Fibroblast of lung (primary cell): ENCODE results near the gene GPX2. TPM values are rescaled to one million over a fixed set of nuclear protein-coding genes. Genes with fewer than 3 reads are reported as not detected.
A peak's percentile ranks its signal among the peaks of the same experiment; 100 is the strongest.

Experiments used
- DNase-seq, 2 donors: peaks; one replicate each; pipeline versions ENCODE4 v3.0.0 to v3.0.0-alpha.2; 2010; ENCODE audit warnings: low read depth in 2 of 2
- H2AFZ ChIP-seq: 2 replicates; pipeline ENCODE4 v1.5.1; 2012; ENCODE audit warnings: low read length, control low read depth, inconsistent platforms
- H3K27ac ChIP-seq: 2 replicates; pipeline ENCODE4 v1.5.1; 2011; ENCODE audit warnings: low read length, control low read depth; ENCODE audit not compliant: insufficient read depth
- H3K27me3 ChIP-seq: 2 replicates; pipeline ENCODE4 v1.5.1; 2011; ENCODE audit warnings: mild to moderate bottlenecking, low read length; ENCODE audit not compliant: control insufficient read depth, insufficient read depth
- H3K36me3 ChIP-seq: 2 replicates; pipeline ENCODE4 v1.5.1; 2011; ENCODE audit warnings: low read length; ENCODE audit not compliant: control insufficient read depth, insufficient read depth
- H3K4me1 ChIP-seq: 2 replicates; pipeline ENCODE4 v1.5.1; 2011; ENCODE audit warnings: low read length; ENCODE audit not compliant: control insufficient read depth, insufficient read depth; ENCODE audit errors: extremely low read depth
- H3K4me2 ChIP-seq: 2 replicates; pipeline ENCODE4 v1.5.1; 2011; ENCODE audit warnings: low read length, control low read depth; ENCODE audit not compliant: insufficient read depth; ENCODE audit errors: extremely low read depth
- H3K4me3 ChIP-seq, 4 experiments: fragments of 200-600 bp in 1 of 4; sonication (generic) in 1 of 4; replicated peaks in 1 of 4; 2 replicates each; pipeline ENCODE4 v1.5.1; 2011 to 2016; ENCODE audit warnings: low read length in 4 of 4, low read depth in 3 of 4, mild to moderate bottlenecking in 3 of 4, control low read depth in 2 of 4, inconsistent platforms in 1 of 4, mixed read lengths in 1 of 4; ENCODE audit not compliant: insufficient read depth in 1 of 4; ENCODE audit errors: control extremely low read depth in 1 of 4
- H3K79me2 ChIP-seq: 2 replicates; pipeline ENCODE4 v1.5.1; 2012; ENCODE audit warnings: mild to moderate bottlenecking, low read length, inconsistent platforms; ENCODE audit not compliant: control insufficient read depth, insufficient read depth
- H3K9ac ChIP-seq: 2 replicates; pipeline ENCODE4 v1.5.1; 2011; ENCODE audit warnings: mild to moderate bottlenecking, low read length, control low read depth; ENCODE audit not compliant: insufficient read depth
- H3K9me3 ChIP-seq: 2 replicates; pipeline ENCODE4 v1.5.1; 2012; ENCODE audit warnings: low read depth, low read length; ENCODE audit not compliant: control insufficient read depth, insufficient read depth
- H4K20me1 ChIP-seq: 2 replicates; pipeline ENCODE4 v1.5.1; 2011; ENCODE audit warnings: low read length; ENCODE audit not compliant: control insufficient read depth, insufficient read depth; ENCODE audit errors: extremely low read depth
- EZH2 ChIP-seq: IDR thresholded peaks from 2 replicates; pipeline ENCODE4 v1.5.1; 2012; ENCODE audit warnings: low read length, control low read depth, mild to moderate bottlenecking; ENCODE audit errors: missing control alignments
- polyA plus RNA-seq, 2 donors: library from polyadenylated mRNA; depleted of rRNA in 1 of 2; stranded (reverse) in 1 of 2; unstranded in 1 of 2; fragments of >200 nt; gene quantifications; 2 replicates each; pipeline ENCODE4 v1.2.1, GENCODE V29; 2011 to 2012; ENCODE audit warnings: missing spikeins in 1 of 2
- total RNA-seq: library from RNA; depleted of rRNA; stranded (reverse); fragments of >200 nt; gene quantifications from 2 replicates; pipeline ENCODE4 v1.2.1, GENCODE V29; 2014
- TF ChIP-seq, protein P1 (sequence below), 2 donors: IDR thresholded peaks in 1 of 2; conservative IDR thresholded peaks in 1 of 2; 1 replicate in 1 of 2; 2 replicates in 1 of 2; pipeline ENCODE4 v1.5.1; 2011 to 2012; ENCODE audit warnings: low read length in 2 of 2, control low read depth in 1 of 2, inconsistent platforms in 1 of 2, low read depth in 1 of 2, mild to moderate bottlenecking in 1 of 2

GPX2 gene
- total and polyA plus RNA-seq, 2 donors (not counting 1 experiment from before 2014, with no cell fraction given): not detected

GRCh38 chr14:64970776-64971477 is 28.4 kb upstream of the GPX2 start:
- TF ChIP-seq EZH2: no peak
- TF ChIP-seq, protein P1, sequence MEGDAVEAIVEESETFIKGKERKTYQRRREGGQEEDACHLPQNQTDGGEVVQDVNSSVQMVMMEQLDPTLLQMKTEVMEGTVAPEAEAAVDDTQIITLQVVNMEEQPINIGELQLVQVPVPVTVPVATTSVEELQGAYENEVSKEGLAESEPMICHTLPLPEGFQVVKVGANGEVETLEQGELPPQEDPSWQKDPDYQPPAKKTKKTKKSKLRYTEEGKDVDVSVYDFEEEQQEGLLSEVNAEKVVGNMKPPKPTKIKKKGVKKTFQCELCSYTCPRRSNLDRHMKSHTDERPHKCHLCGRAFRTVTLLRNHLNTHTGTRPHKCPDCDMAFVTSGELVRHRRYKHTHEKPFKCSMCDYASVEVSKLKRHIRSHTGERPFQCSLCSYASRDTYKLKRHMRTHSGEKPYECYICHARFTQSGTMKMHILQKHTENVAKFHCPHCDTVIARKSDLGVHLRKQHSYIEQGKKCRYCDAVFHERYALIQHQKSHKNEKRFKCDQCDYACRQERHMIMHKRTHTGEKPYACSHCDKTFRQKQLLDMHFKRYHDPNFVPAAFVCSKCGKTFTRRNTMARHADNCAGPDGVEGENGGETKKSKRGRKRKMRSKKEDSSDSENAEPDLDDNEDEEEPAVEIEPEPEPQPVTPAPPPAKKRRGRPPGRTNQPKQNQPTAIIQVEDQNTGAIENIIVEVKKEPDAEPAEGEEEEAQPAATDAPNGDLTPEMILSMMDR (conservative IDR thresholded peaks at IDR 0.05 in 1 of 2, IDR thresholded peaks at IDR 0.05 in 1 of 2; ENCODE audit: low read depth in 1 of 2, low read length in 2 of 2): no peak
- Histone ChIP-seq H3K79me2 (no peaks in the 10 kb centered on the region), H3K27me3 (no peaks in the 10 kb centered on the region), H3K9me3 (no peaks in the 10 kb centered on the region), H3K9ac (no peak overlapping the region), H3K4me3 (peak overlapping the region; percentile 28 to 63 (median 51)), H3K36me3 (no peaks in the 10 kb centered on the region), H3K4me2 (peak overlapping the region; percentile 54), H4K20me1 (no peaks in the 10 kb centered on the region), H2AFZ (no peak overlapping the region), H3K27ac (no peak overlapping the region), H3K4me1 (no peaks in the 10 kb centered on the region)
- peak in 1 of 2 donors; percentile 20 for DNase-seq

DNA sequence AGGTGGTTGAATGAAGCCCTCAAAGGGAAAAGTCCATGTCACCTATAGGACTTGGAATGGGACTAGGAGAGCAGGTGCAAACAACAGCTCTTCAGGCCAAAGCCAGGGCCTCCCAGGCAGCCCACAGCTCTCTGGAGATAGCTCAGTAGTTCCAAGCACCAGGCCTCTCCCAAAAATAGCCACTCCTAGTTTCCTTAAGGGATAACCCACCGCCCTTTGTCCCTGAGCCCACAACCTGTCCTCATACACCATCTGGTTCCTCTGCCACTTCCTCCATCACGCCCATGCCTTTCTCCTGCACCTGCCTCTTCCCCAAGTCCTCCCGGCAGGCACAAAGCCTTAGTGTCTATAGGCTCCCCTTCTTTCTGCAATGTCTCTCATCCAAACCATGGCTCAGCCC is 27.5 kb upstream of the GPX2 start:
- H3K27me3 ChIP-seq: no peaks in the 10 kb centered on the region
- no peak for TF ChIP-seq EZH2
- TF ChIP-seq, protein P1 (conservative IDR thresholded peaks at IDR 0.05 in 1 of 2, IDR thresholded peaks at IDR 0.05 in 1 of 2; ENCODE audit: low read depth in 1 of 2, low read length in 2 of 2): no peak
- H3K4me2 ChIP-seq: no peak overlapping the region
- H3K79me2 ChIP-seq: no peaks in the 10 kb centered on the region
- no peak overlapping the region for H2AFZ ChIP-seq
- no peaks in the 10 kb centered on the region for H4K20me1 ChIP-seq
- no peaks in the 10 kb centered on the region for H3K36me3 ChIP-seq
- no peak overlapping the region for H3K4me3 ChIP-seq
- H3K9ac ChIP-seq: no peak overlapping the region
- no peak overlapping the region for H3K27ac ChIP-seq
- no peaks in the 10 kb centered on the region for H3K9me3 ChIP-seq
- no peaks in the 10 kb centered on the region for H3K4me1 ChIP-seq
- DNase-seq: no peak

GRCh38 chr14:64968651-64969050 is 26.1 kb upstream of the GPX2 start:
- Histone ChIP-seq H3K27ac (no peak overlapping the region), H2AFZ (no peak overlapping the region), H3K4me3 (no peak overlapping the region), H3K36me3 (no peaks in the 10 kb centered on the region), H4K20me1 (no peaks in the 10 kb centered on the region), H3K4me2 (no peak overlapping the region), H3K9me3 (no peaks in the 10 kb centered on the region), H3K4me1 (no peaks in the 10 kb centered on the region), H3K27me3 (no peaks in the 10 kb centered on the region), H3K9ac (no peak overlapping the region), H3K79me2 (no peaks in the 10 kb centered on the region)
- TF ChIP-seq, protein P1 (conservative IDR thresholded peaks at IDR 0.05 in 1 of 2, IDR thresholded peaks at IDR 0.05 in 1 of 2; ENCODE audit: low read depth in 1 of 2, low read length in 2 of 2): no peak
- no peak for TF ChIP-seq EZH2
- peak in 1 of 2 donors; percentile 32 for DNase-seq
